ENCODE results near the gene FMN1. TPM values are rescaled to one million over a fixed set of nuclear protein-coding genes. Genes with fewer than 3 reads are reported as not detected.
A peak's percentile ranks its signal among the peaks of the same experiment; 100 is the strongest.

Gene FMN1
- total and polyA plus RNA-seq, 7 experiments from 2014 or later = 0.02 to 32.2 (median 1.0) TPM; not detected in 1

- H3K36me3 ChIP-seq (ENCODE audit: control insufficient read depth in 2 of 3, insufficient read depth in 3 of 3, low read length in 3 of 3) = no peaks in the 10 kb centered on the region
- ATAC-seq (no peak), DNase-seq (peak in 1 of 9 donors; percentile 2)
- H3K9me3 Mint-ChIP-seq = peaks cover 0 to 5% (median 0%) of the 10 kb centered on the region in 11 donors
- no peak overlapping the region for H3K4me3 ChIP-seq (ENCODE audit: low read length)
- no peaks in the 10 kb centered on the region for H3K27me3 ChIP-seq (ENCODE audit: control insufficient read depth in 2 of 2, insufficient read depth in 2 of 2, low read length in 2 of 2)
- no peaks in the 10 kb centered on the region for H3K9me3 ChIP-seq (ENCODE audit: control insufficient read depth in 2 of 3, low read length in 3 of 3)
- H3K27me3 Mint-ChIP-seq = peaks cover 0 to 3% (median 0%) of the 10 kb centered on the region in 5 donors
- no peak overlapping the region for H3K27ac ChIP-seq (ENCODE audit: low read depth, low read length)
- H3K4me1 ChIP-seq (ENCODE audit: control insufficient read depth in 2 of 2, insufficient read depth in 2 of 2, low read length in 2 of 2) = no peaks in the 10 kb centered on the region
- H3K36me3 Mint-ChIP-seq = peaks cover 0 to 26% (median 0%) of the 10 kb centered on the region in 5 donors
- no peak overlapping the region for H3K4me3 Mint-ChIP-seq
- intact Hi-C loops (cut with micrococcal nuclease) = no loop called here
- ChIA-PET POLR2A (no interaction called here), CTCF (no interaction called here)
- no peak overlapping the region for H3K27ac Mint-ChIP-seq
- H3K4me1 Mint-ChIP-seq = no peaks in the 10 kb centered on the region
Measured at GRCh38 chr15:32844118-32844711, 350.3 kb downstream of the FMN1 start.

- Mint-ChIP-seq H3K36me3 (peaks cover 0 to 23% (median 0%) of the 10 kb centered on the region in 5 donors), H3K4me3 (no peak overlapping the region), H3K9me3 (peaks cover 0 to 4% (median 0%) of the 10 kb centered on the region in 11 donors), H3K27me3 (peaks cover 0 to 5% (median 0%) of the 10 kb centered on the region in 5 donors), H3K4me1 (no peaks in the 10 kb centered on the region), H3K27ac (no peak overlapping the region)
- Histone ChIP-seq H3K27ac (ENCODE audit: low read depth, low read length) (no peak overlapping the region), H3K27me3 (ENCODE audit: control insufficient read depth in 2 of 2, insufficient read depth in 2 of 2, low read length in 2 of 2) (no peaks in the 10 kb centered on the region), H3K36me3 (ENCODE audit: control insufficient read depth in 2 of 3, insufficient read depth in 3 of 3, low read length in 3 of 3) (no peaks in the 10 kb centered on the region), H3K4me1 (ENCODE audit: control insufficient read depth in 2 of 2, insufficient read depth in 2 of 2, low read length in 2 of 2) (no peaks in the 10 kb centered on the region), H3K4me3 (ENCODE audit: low read length) (no peak overlapping the region), H3K9me3 (ENCODE audit: control insufficient read depth in 2 of 3, low read length in 3 of 3) (no peaks in the 10 kb centered on the region)
- ATAC-seq (no peak), DNase-seq (no peak)
- POLR2A ChIA-PET = no interaction called here
- CTCF ChIA-PET = no interaction called here
- intact Hi-C loops (cut with micrococcal nuclease) = no loop called here
Measured at GRCh38 chr15:32843219-32843815, 351.2 kb downstream of the FMN1 start.

GRCh38 chr15:32842081-32842480 is 352.4 kb downstream of the FMN1 start:
- Mint-ChIP-seq H3K4me1 (peaks cover 0 to 6% (median 0%) of the 10 kb centered on the region in 7 donors), H3K36me3 (peaks cover 0 to 20% (median 5%) of the 10 kb centered on the region in 5 donors), H3K9me3 (peaks cover 0 to 4% (median 0%) of the 10 kb centered on the region in 11 donors), H3K27me3 (peaks cover 3 to 8% (median 5%) of the 10 kb centered on the region in 5 donors), H3K4me3 (no peak overlapping the region), H3K27ac (no peak overlapping the region)
- no peak for ATAC-seq
- no peaks in the 10 kb centered on the region for H3K9me3 ChIP-seq (ENCODE audit: control insufficient read depth in 2 of 3, low read length in 3 of 3)
- H3K4me3 ChIP-seq (ENCODE audit: low read length) = no peak overlapping the region
- H3K27ac ChIP-seq (ENCODE audit: low read depth, low read length) = no peak overlapping the region
- H3K27me3 ChIP-seq (ENCODE audit: control insufficient read depth in 2 of 2, insufficient read depth in 2 of 2, low read length in 2 of 2) = no peaks in the 10 kb centered on the region
- H3K36me3 ChIP-seq (ENCODE audit: control insufficient read depth in 2 of 3, insufficient read depth in 3 of 3, low read length in 3 of 3) = no peaks in the 10 kb centered on the region
- no peaks in the 10 kb centered on the region for H3K4me1 ChIP-seq (ENCODE audit: control insufficient read depth in 2 of 2, insufficient read depth in 2 of 2, low read length in 2 of 2)
- intact Hi-C loops (cut with micrococcal nuclease) = no loop called here
- CTCF ChIA-PET = no interaction called here
- no peak for DNase-seq
- POLR2A ChIA-PET = no interaction called here

DNA sequence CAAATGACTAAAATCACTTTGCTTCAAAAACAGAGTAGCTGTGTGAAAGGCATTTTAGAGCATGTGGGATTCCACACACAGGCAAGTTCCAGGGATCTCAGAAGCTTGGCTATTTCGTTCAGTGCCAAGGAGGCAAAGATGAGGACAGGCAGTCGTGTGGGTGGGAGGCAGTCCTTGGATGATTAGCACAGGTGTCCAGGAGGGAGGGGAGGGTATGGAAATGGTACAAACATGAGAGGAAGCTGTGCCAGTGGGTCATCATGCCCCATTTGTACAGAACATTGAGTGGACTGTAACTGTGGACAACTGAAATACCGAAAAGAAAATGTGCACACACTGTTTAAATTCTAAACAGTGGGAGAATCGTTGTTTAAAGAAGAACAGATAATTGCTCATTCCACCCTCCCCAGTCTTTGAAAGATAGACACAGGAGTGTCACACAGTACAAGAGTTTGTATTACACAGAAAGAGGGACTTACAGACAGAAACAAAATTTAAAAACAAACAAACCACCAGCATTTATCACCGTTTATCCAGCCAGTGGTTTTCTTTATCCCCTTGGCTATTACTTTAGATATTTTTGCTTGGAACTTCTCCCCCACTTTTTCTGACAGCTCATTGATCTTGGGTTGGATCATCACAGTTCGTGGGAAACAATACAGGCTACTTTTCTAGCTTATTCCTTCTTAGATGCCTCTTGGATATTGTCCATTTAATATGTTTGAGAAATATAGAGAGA is 353.8 kb downstream of the FMN1 start:
- peaks cover 0 to 4% (median 0%) of the 10 kb centered on the region in 11 donors for H3K9me3 Mint-ChIP-seq
- no peaks in the 10 kb centered on the region for H3K4me1 ChIP-seq (ENCODE audit: control insufficient read depth in 2 of 2, insufficient read depth in 2 of 2, low read length in 2 of 2)
- peaks cover 0 to 6% (median 0%) of the 10 kb centered on the region in 7 donors for H3K4me1 Mint-ChIP-seq
- no peak for DNase-seq
- intact Hi-C loops (cut with micrococcal nuclease) = no loop called here
- CTCF ChIA-PET = no interaction called here
- no peak overlapping the region for H3K27ac Mint-ChIP-seq
- POLR2A ChIA-PET = no interaction called here
- no peak overlapping the region for H3K4me3 ChIP-seq (ENCODE audit: low read length)
- peaks cover 3 to 17% (median 8%) of the 10 kb centered on the region in 5 donors for H3K27me3 Mint-ChIP-seq
- ATAC-seq = no peak
- H3K36me3 Mint-ChIP-seq = peaks cover 0 to 16% (median 5%) of the 10 kb centered on the region in 5 donors
- no peaks in the 10 kb centered on the region for H3K36me3 ChIP-seq (ENCODE audit: control insufficient read depth in 2 of 3, insufficient read depth in 3 of 3, low read length in 3 of 3)
- H3K27me3 ChIP-seq (ENCODE audit: control insufficient read depth in 2 of 2, insufficient read depth in 2 of 2, low read length in 2 of 2) = no peaks in the 10 kb centered on the region
- no peak overlapping the region for H3K4me3 Mint-ChIP-seq
- H3K27ac ChIP-seq (ENCODE audit: low read depth, low read length) = no peak overlapping the region
- no peaks in the 10 kb centered on the region for H3K9me3 ChIP-seq (ENCODE audit: control insufficient read depth in 2 of 3, low read length in 3 of 3)

DNA sequence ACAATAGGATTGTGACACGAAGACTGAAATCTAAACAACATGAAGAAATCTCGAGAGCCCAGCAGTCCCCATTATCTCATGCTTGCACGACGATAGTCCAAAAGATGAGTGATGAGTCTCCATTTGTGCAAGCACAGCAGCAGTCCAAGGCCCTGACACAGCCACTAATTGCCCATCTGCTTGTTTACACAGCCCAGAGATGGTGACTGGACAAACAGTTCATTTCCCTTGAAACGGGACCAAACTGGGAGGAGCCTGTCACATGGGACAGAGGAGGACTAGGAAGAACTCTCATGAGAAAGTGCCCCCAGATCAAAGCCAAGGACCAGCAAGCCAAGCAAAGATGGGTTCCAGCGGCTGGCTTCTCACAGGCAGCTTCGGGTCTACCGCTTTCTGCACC is 355.7 kb downstream of the FMN1 start:
- Mint-ChIP-seq H3K36me3 (peaks cover 0 to 25% (median 5%) of the 10 kb centered on the region in 5 donors), H3K9me3 (peaks cover 0 to 4% (median 0%) of the 10 kb centered on the region in 11 donors), H3K4me1 (peaks cover 0 to 6% (median 0%) of the 10 kb centered on the region in 7 donors), H3K4me3 (no peak overlapping the region), H3K27ac (no peak overlapping the region), H3K27me3 (peaks cover 4 to 21% (median 17%) of the 10 kb centered on the region in 5 donors)
- ChIA-PET CTCF (no interaction called here), POLR2A (no interaction called here)
- no peak overlapping the region for H3K4me3 ChIP-seq (ENCODE audit: low read length)
- H3K27me3 ChIP-seq (ENCODE audit: control insufficient read depth in 2 of 2, insufficient read depth in 2 of 2, low read length in 2 of 2) = no peaks in the 10 kb centered on the region
- DNase-seq (no peak), ATAC-seq (no peak)
- intact Hi-C loops (cut with micrococcal nuclease) = no loop called here
- no peaks in the 10 kb centered on the region for H3K9me3 ChIP-seq (ENCODE audit: control insufficient read depth in 2 of 3, low read length in 3 of 3)
- no peaks in the 10 kb centered on the region for H3K36me3 ChIP-seq (ENCODE audit: control insufficient read depth in 2 of 3, insufficient read depth in 3 of 3, low read length in 3 of 3)
- H3K27ac ChIP-seq (ENCODE audit: low read depth, low read length) = no peak overlapping the region
- no peaks in the 10 kb centered on the region for H3K4me1 ChIP-seq (ENCODE audit: control insufficient read depth in 2 of 2, insufficient read depth in 2 of 2, low read length in 2 of 2)

DNA sequence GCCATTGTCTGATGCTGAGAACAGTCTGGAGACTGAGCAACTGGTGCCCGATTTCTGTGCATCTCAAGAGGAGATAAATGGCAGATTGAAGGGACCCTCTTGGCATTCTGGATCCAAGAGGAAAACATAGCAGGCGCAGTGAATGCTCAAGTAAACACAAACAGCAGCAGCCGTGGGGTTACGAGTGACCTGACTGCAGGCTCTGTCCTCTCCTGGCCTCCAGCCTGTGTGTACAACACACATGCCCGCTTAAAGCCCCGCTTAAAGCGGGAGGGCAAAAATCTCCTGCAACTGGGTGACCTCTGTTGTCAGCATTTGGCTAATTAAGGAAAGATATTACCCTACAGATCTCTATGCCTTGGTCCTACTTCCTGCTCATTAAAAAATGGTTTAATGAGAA is 356.2 kb downstream of the FMN1 start:
- Histone ChIP-seq H3K27me3 (ENCODE audit: control insufficient read depth in 2 of 2, insufficient read depth in 2 of 2, low read length in 2 of 2) (no peaks in the 10 kb centered on the region), H3K9me3 (ENCODE audit: control insufficient read depth in 2 of 3, low read length in 3 of 3) (no peaks in the 10 kb centered on the region), H3K36me3 (ENCODE audit: control insufficient read depth in 2 of 3, insufficient read depth in 3 of 3, low read length in 3 of 3) (no peaks in the 10 kb centered on the region), H3K4me1 (ENCODE audit: control insufficient read depth in 2 of 2, insufficient read depth in 2 of 2, low read length in 2 of 2) (no peaks in the 10 kb centered on the region), H3K27ac (ENCODE audit: low read depth, low read length) (no peak overlapping the region), H3K4me3 (ENCODE audit: low read length) (no peak overlapping the region)
- CTCF ChIA-PET = no interaction called here
- POLR2A ChIA-PET = no interaction called here
- intact Hi-C loops (cut with micrococcal nuclease) = no loop called here
- Mint-ChIP-seq H3K9me3 (peaks cover 0 to 4% (median 0%) of the 10 kb centered on the region in 11 donors), H3K4me3 (no peak overlapping the region), H3K4me1 (peaks cover 0 to 6% (median 0%) of the 10 kb centered on the region in 7 donors), H3K27ac (no peak overlapping the region), H3K27me3 (peaks cover 4 to 23% (median 17%) of the 10 kb centered on the region in 5 donors), H3K36me3 (peaks cover 0 to 29% (median 5%) of the 10 kb centered on the region in 5 donors)
- DNase-seq (no peak), ATAC-seq (no peak)
